Measurements from ENCODE around the gene SLC39A6. TPM values are rescaled to one million over a fixed set of nuclear protein-coding genes. Genes with fewer than 3 reads are reported as not detected.

The SLC39A6 gene
- 200 TPM for total RNA-seq

GRCh38 chr18:36129300-36130038 is at the start of gene SLC39A6, which contains the start of gene ELP2:
Gene SLC39A6, minus strand, starts transcription at chr18:36129340. Its CDS starts 2,333 bp downstream, at chr18:36127007.
Gene ELP2, plus strand, starts transcription at chr18:36129899. Its CDS starts 35 bp downstream, at chr18:36129934.

GRCh38 chr18:36067055-36067957 is 61.8 kb downstream of the SLC39A6 start, which contains the start of gene RPRD1A:
Gene RPRD1A, minus strand, starts transcription at chr18:36067559. Its CDS starts 155 bp downstream, at chr18:36067404.

Other genes with a start within 250 kb of the SLC39A6 start
- gene RPRD1A, start 61.8 kb downstream of the SLC39A6 start, total RNA-seq, result 137 TPM
- gene ELP2, start 559 bp upstream of the SLC39A6 start, total RNA-seq, result 197 TPM
- gene MOCOS, start 58.2 kb upstream of the SLC39A6 start, total RNA-seq, result 0.31 TPM
- gene FHOD3, start 168.4 kb upstream of the SLC39A6 start, total RNA-seq, result 84.5 TPM